ENCODE results near the gene FAT1. TPM values are rescaled to one million over a fixed set of nuclear protein-coding genes. Genes with fewer than 3 reads are reported as not detected.

The FAT1 gene
- total and polyA plus RNA-seq, 2 donors (not counting 1 experiment from before 2014, with no cell fraction given) = 0.07 to 0.15 TPM

- Mint-ChIP-seq H3K4me1 (no peaks in the 10 kb centered on the region), H3K9me3 (ENCODE audit: insufficient read depth) (peaks cover 6% of the 10 kb centered on the region), H3K4me3 (no peak overlapping the region), H3K27ac (no peak overlapping the region), H3K27me3 (no peaks in the 10 kb centered on the region)
- WGBS (ENCODE audit: insufficient coverage) = 79% methylated on average over 15 of the region's 16 CpGs
- Histone ChIP-seq H3K27me3 (replicated peaks in 1 of 4; ENCODE audit: control extremely low read depth in 1 of 4, control insufficient read depth in 3 of 4, insufficient read depth in 4 of 4, low read length in 3 of 4) (no peaks in the 10 kb centered on the region), H3K9ac (ENCODE audit: low read length) (no peak overlapping the region), H2AFZ (ENCODE audit: insufficient read depth, low read depth, low read length, poor library complexity, severe bottlenecking) (no peak overlapping the region), H3K9me3 (ENCODE audit: control extremely low read depth in 1 of 3, control insufficient read depth in 2 of 3, insufficient read depth in 1 of 3, low read length in 2 of 3) (peaks cover 0 to 11% (median 4%) of the 10 kb centered on the region in 3 donors), H3K27ac (ENCODE audit: low read length in 2 of 2) (no peak overlapping the region), H3K4me2 (replicated peaks; ENCODE audit: low read depth, low read length, poor library complexity, severe bottlenecking) (no peak overlapping the region), H3K4me3 (ENCODE audit: control extremely low read depth in 1 of 5, extremely low read depth in 1 of 5, insufficient read depth in 1 of 5, low read depth in 2 of 5, low read length in 4 of 5) (no peak overlapping the region), H3K36me3 (replicated peaks in 1 of 2; ENCODE audit: control extremely low read depth in 1 of 2, control insufficient read depth in 1 of 2, extremely low read depth in 1 of 2, insufficient read depth in 2 of 2, low read length in 1 of 2) (no peaks in the 10 kb centered on the region), H3K79me2 (ENCODE audit: control insufficient read depth, insufficient read depth, low read length) (no peaks in the 10 kb centered on the region), H3K4me1 (ENCODE audit: control insufficient read depth in 2 of 2, insufficient read depth in 2 of 2, low read length in 2 of 2) (no peaks in the 10 kb centered on the region), H4K20me1 (ENCODE audit: control insufficient read depth, insufficient read depth, low read length, poor library complexity, severe bottlenecking) (no peaks in the 10 kb centered on the region)
- no peak for ATAC-seq (ENCODE audit: low read depth)
- CTCF ChIA-PET = no interaction called here
- intact Hi-C loops (cut with micrococcal nuclease) = no loop called here
- TF ChIP-seq EZH2 (IDR thresholded peaks at IDR 0.05; ENCODE audit: borderline replicate concordance, insufficient read depth, low read depth, low read length, poor library complexity, severe bottlenecking) = no peak
- TF ChIP-seq CTCF (IDR thresholded peaks at IDR 0.05) = no peak
- no peak for DNase-seq
- POLR2A ChIA-PET = no interaction called here
Observed at GRCh38 chr4:186714006-186714675, 9.5 kb downstream of the FAT1 start.

GRCh38 chr4:186712690-186713089 lies 11.0 kb downstream of the FAT1 start:
- Histone ChIP-seq H3K9me3 (ENCODE audit: control extremely low read depth in 1 of 3, control insufficient read depth in 2 of 3, insufficient read depth in 1 of 3, low read length in 2 of 3) (peaks cover 0 to 8% (median 0%) of the 10 kb centered on the region in 3 donors), H3K4me1 (ENCODE audit: control insufficient read depth in 2 of 2, insufficient read depth in 2 of 2, low read length in 2 of 2) (no peaks in the 10 kb centered on the region), H2AFZ (ENCODE audit: insufficient read depth, low read depth, low read length, poor library complexity, severe bottlenecking) (no peak overlapping the region), H3K9ac (ENCODE audit: low read length) (no peak overlapping the region), H3K79me2 (ENCODE audit: control insufficient read depth, insufficient read depth, low read length) (no peaks in the 10 kb centered on the region), H3K36me3 (replicated peaks in 1 of 2; ENCODE audit: control extremely low read depth in 1 of 2, control insufficient read depth in 1 of 2, extremely low read depth in 1 of 2, insufficient read depth in 2 of 2, low read length in 1 of 2) (no peaks in the 10 kb centered on the region), H3K27ac (ENCODE audit: low read length in 2 of 2) (no peak overlapping the region), H3K4me2 (replicated peaks; ENCODE audit: low read depth, low read length, poor library complexity, severe bottlenecking) (no peak overlapping the region), H4K20me1 (ENCODE audit: control insufficient read depth, insufficient read depth, low read length, poor library complexity, severe bottlenecking) (no peaks in the 10 kb centered on the region), H3K4me3 (ENCODE audit: control extremely low read depth in 1 of 5, extremely low read depth in 1 of 5, insufficient read depth in 1 of 5, low read depth in 2 of 5, low read length in 4 of 5) (no peak overlapping the region), H3K27me3 (replicated peaks in 1 of 4; ENCODE audit: control extremely low read depth in 1 of 4, control insufficient read depth in 3 of 4, insufficient read depth in 4 of 4, low read length in 3 of 4) (no peaks in the 10 kb centered on the region)
- TF ChIP-seq EZH2 (IDR thresholded peaks at IDR 0.05; ENCODE audit: borderline replicate concordance, insufficient read depth, low read depth, low read length, poor library complexity, severe bottlenecking) (no peak), CTCF (IDR thresholded peaks at IDR 0.05) (no peak)
- POLR2A ChIA-PET = no interaction called here
- Mint-ChIP-seq H3K4me1 (no peaks in the 10 kb centered on the region), H3K27ac (no peak overlapping the region), H3K4me3 (no peak overlapping the region), H3K27me3 (no peaks in the 10 kb centered on the region), H3K9me3 (ENCODE audit: insufficient read depth) (peaks cover 2% of the 10 kb centered on the region)
- CTCF ChIA-PET = no interaction called here
- ATAC-seq (ENCODE audit: low read depth) (no peak), DNase-seq (no peak)
- WGBS (ENCODE audit: insufficient coverage) = 51% methylated on average over 4 of the region's 7 CpGs
- intact Hi-C loops (cut with micrococcal nuclease) = no loop called here
